Muscle layer of colon (tissue), 2 donors: ENCODE measurements around the gene ZC3H18.

Experiments
- H3K27ac ChIP-seq: one replicate; pipeline ENCODE4 v1.7.0; 2013; ENCODE audit warnings: low read depth, mild to moderate bottlenecking, low read length, moderate library complexity
- H3K27me3 ChIP-seq, 2 donors: one replicate each; pipeline ENCODE4 v1.7.0; 2013; ENCODE audit warnings: low read length in 2 of 2, mild to moderate bottlenecking in 2 of 2; ENCODE audit not compliant: insufficient read depth in 2 of 2, control insufficient read depth in 1 of 2
- H3K36me3 ChIP-seq: one replicate; pipeline ENCODE4 v1.7.0; 2013; ENCODE audit warnings: mild to moderate bottlenecking, low read length; ENCODE audit not compliant: insufficient read depth
- H3K4me1 ChIP-seq: one replicate; pipeline ENCODE4 v1.7.0; 2013; ENCODE audit warnings: mild to moderate bottlenecking, low read length; ENCODE audit not compliant: insufficient read depth
- H3K4me3 ChIP-seq, 2 donors: one replicate each; pipeline ENCODE4 v1.7.0; 2013; ENCODE audit warnings: low read length in 2 of 2, low read depth in 1 of 2, mild to moderate bottlenecking in 1 of 2, moderate library complexity in 1 of 2
- H3K9ac ChIP-seq: one replicate; pipeline ENCODE4 v1.7.0; 2013; ENCODE audit warnings: low read length
- H3K9me3 ChIP-seq: one replicate; pipeline ENCODE4 v1.7.0; 2013; ENCODE audit warnings: mild to moderate bottlenecking, low read length
- donor health status: abdominal sarcoma.
- donor health status: Adenocarcinoma of cecum.

Gene ZC3H18

DNA sequence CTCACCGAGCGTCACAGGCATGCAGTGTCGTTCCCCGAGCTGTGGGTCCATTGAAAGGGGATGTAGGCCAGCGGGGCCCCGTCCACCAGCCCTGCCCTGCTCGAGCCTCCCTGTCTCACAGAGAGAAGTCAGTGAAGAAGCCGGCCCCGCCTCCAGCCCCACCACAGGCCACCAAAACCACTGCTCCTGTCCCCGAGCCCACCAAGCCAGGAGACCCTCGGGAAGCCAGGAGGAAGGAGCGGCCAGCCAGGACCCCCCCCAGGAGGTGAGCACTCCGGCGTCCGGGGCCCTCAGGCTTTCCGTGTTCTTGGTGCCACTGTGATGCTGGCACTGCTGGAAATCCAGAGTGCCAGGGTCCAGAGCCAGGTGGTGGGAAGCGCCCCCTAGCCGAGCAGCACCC, 54.3 kb downstream of the ZC3H18 start:
- Histone ChIP-seq H3K9me3 (no peaks in the 10 kb centered on the region), H3K4me1 (no peaks in the 10 kb centered on the region), H3K36me3 (peaks cover 62% of the 10 kb centered on the region), H3K27me3 (no peaks in the 10 kb centered on the region), H3K4me3 (no peak overlapping the region), H3K27ac (no peak overlapping the region), H3K9ac (no peak overlapping the region)

DNA sequence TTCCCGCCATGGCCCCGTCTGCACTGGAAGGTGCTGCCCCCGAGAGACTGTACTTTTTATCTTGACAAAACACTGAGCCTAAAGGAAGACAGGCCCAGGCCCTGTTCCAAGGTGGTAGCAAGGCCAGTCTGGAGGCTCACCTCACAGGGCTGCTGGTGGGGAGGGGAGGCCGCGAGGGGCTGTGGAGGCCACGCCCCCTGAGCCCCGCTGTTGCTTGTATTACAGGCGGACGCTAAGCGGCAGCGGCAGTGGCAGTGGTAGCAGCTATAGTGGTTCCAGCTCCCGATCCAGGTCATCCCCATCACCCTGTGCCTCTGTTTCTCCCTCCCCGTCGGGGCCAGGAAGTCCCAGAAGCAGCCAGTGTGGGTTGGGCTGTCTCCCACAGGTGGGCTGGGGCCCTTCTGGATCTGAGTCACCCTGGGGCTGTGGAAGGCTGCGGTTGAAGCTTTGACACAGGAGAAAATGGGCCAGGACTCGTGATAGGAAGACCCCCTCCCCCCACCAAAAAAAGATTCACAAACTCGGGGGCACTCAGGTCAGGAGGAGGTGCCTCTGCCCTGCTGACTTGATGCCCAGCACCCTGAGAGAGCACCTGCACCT, 54.9 kb downstream of the ZC3H18 start:
- Histone ChIP-seq H3K9me3 (no peaks in the 10 kb centered on the region), H3K36me3 (peaks cover 60% of the 10 kb centered on the region), H3K27me3 (no peaks in the 10 kb centered on the region), H3K27ac (no peak overlapping the region), H3K4me1 (no peaks in the 10 kb centered on the region), H3K4me3 (no peak overlapping the region), H3K9ac (no peak overlapping the region)

- H3K27me3 ChIP-seq: no peaks in the 10 kb centered on the region
- no peaks in the 10 kb centered on the region for H3K4me1 ChIP-seq
- no peak overlapping the region for H3K9ac ChIP-seq
- H3K27ac ChIP-seq: no peak overlapping the region
- no peaks in the 10 kb centered on the region for H3K9me3 ChIP-seq
- H3K36me3 ChIP-seq: peaks cover 60% of the 10 kb centered on the region
- H3K4me3 ChIP-seq: no peak overlapping the region
Measured at GRCh38 chr16:88626646-88627045, 56.4 kb downstream of the ZC3H18 start.

DNA sequence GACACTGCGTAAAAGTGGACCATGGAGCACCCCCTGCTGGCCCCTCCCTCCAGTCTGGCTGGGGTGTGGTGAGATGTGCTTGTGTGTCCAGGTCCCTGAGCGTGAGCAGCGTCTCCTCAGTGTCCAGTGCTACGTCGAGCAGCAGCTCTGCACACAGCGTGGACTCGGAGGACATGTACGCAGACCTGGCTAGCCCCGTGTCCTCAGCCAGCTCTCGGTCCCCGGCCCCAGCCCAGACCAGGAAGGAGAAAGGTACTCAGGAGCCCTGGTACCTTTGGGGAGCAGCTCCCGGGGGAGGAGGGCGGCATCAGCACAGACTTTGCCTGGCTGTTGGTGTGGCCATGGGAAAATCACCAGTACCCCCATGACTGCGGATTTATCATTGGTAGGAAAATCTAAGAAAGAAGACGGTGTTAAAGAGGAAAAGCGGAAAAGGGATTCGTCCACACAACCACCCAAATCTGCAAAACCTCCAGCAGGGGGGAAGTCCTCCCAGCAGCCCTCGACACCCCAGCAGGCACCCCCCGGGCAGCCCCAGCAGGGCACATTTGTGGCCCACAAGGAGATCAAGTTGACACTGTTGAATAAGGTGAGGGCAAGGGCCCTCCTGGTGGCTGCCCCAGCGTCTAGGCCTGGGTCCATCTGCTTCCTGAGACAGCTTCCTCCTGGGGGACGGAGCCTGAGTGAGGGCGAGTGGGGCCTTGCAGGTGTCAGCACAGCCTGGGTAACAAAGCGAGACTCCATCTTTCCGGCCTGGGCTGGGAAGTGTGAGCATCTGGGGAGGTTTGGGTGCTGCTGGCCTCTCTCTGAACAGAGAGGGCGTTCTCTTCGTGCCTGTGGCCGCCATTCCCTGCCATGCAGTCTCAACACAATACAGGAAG, 57.6 kb downstream of the ZC3H18 start:
- Histone ChIP-seq H3K36me3 (peaks cover 48% of the 10 kb centered on the region), H3K4me1 (no peaks in the 10 kb centered on the region), H3K9me3 (no peaks in the 10 kb centered on the region), H3K27ac (no peak overlapping the region), H3K4me3 (no peak overlapping the region), H3K27me3 (no peaks in the 10 kb centered on the region), H3K9ac (no peak overlapping the region)

DNA sequence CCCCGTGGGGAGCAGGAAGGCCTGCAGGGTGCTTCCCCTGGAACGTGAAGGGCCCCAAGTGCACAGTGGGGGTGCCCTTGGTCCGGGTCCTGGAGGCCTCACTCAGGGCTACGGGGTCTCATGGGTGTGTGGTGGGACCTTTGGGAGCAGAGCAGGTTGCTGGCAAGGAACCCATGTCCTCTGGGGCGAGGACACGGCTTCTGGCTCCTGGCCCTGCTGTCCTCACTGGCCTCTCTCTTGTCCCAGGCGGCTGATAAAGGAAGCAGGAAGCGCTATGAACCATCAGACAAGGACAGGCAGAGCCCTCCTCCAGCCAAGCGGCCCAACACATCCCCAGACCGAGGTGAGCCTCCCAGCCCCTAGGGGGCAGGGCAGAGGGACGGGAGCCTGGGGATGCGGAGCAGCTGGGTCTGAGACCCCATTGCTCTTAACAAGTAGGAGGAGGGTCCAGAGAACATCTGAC, 58.3 kb downstream of the ZC3H18 start:
- no peaks in the 10 kb centered on the region for H3K27me3 ChIP-seq
- no peak overlapping the region for H3K4me3 ChIP-seq
- H3K9ac ChIP-seq: no peak overlapping the region
- no peak overlapping the region for H3K27ac ChIP-seq
- H3K9me3 ChIP-seq: no peaks in the 10 kb centered on the region
- H3K4me1 ChIP-seq: no peaks in the 10 kb centered on the region
- peaks cover 41% of the 10 kb centered on the region for H3K36me3 ChIP-seq

DNA sequence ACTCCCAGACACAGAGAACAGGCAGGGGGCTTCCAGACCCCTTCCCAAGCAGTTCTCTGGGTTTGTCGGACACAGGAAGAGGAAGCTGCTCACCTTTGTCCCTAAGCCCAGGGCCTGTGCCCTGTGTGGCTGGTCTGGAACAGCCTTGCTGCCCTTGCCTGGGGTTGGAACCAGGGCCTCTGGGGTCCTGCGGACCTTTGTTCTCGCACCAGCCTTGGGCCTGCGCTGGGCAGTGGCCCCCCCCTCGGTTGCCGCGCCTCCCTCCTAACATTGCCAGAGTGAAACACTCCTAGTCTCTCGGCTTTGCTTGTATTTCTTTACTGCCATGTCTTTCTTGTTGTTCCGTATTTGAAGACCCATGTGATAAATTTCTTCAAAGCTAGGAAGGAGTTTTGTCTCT, 59.6 kb downstream of the ZC3H18 start:
- peaks cover 29% of the 10 kb centered on the region for H3K36me3 ChIP-seq
- no peaks in the 10 kb centered on the region for H3K9me3 ChIP-seq

DNA sequence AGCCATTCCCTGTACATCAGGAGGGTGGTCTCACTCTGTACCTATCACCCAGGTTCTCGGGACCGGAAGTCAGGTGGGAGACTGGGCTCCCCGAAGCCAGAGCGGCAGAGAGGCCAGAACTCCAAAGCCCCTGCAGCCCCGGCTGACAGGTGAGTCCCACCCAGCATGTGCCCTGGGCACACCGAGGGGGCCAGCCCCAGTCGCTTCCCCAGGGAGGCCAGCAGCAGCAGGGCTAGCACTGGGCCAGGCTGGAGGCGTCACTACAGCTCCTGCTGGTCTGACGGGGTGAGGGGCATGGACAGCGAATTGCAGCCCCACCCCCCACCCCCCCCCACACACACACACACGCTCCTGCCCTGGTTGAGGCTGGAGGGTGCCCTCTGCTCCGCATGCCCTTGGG, 60.2 kb downstream of the ZC3H18 start:
- H3K27ac ChIP-seq: no peak overlapping the region
- H3K4me3 ChIP-seq: no peak overlapping the region
- H3K27me3 ChIP-seq: peaks cover 0 to 17% of the 10 kb centered on the region in 2 donors
- H3K9ac ChIP-seq: no peak overlapping the region
- no peaks in the 10 kb centered on the region for H3K4me1 ChIP-seq
- no peaks in the 10 kb centered on the region for H3K9me3 ChIP-seq
- peaks cover 23% of the 10 kb centered on the region for H3K36me3 ChIP-seq

More for the DNA sequence above, 59.6 kb downstream of the ZC3H18 start:
- Histone ChIP-seq H3K4me1 (no peaks in the 10 kb centered on the region), H3K4me3 (no peak overlapping the region), H3K27me3 (peaks cover 0 to 11% of the 10 kb centered on the region in 2 donors), H3K9ac (no peak overlapping the region), H3K27ac (no peak overlapping the region)

- Histone ChIP-seq H3K9ac (no peak overlapping the region), H3K27me3 (peaks cover 0 to 22% of the 10 kb centered on the region in 2 donors), H3K36me3 (peaks cover 22% of the 10 kb centered on the region), H3K4me1 (no peaks in the 10 kb centered on the region), H3K4me3 (no peak overlapping the region), H3K9me3 (no peaks in the 10 kb centered on the region), H3K27ac (no peak overlapping the region)
Measured at GRCh38 chr16:88630941-88631340, 60.7 kb downstream of the ZC3H18 start.

GRCh38 chr16:88631384-88631783, 61.2 kb downstream of the ZC3H18 start:
- H3K9me3 ChIP-seq: no peaks in the 10 kb centered on the region
- peaks cover 0 to 27% of the 10 kb centered on the region in 2 donors for H3K27me3 ChIP-seq
- H3K36me3 ChIP-seq: peaks cover 19% of the 10 kb centered on the region
- H3K9ac ChIP-seq: no peak overlapping the region
- H3K27ac ChIP-seq: no peak overlapping the region
- H3K4me1 ChIP-seq: no peaks in the 10 kb centered on the region
- no peak overlapping the region for H3K4me3 ChIP-seq

GRCh38 chr16:88631920-88632586, 61.9 kb downstream of the ZC3H18 start:
- H3K4me3 ChIP-seq: no peak overlapping the region
- H3K27me3 ChIP-seq: peaks cover 0 to 28% of the 10 kb centered on the region in 2 donors
- no peaks in the 10 kb centered on the region for H3K4me1 ChIP-seq
- no peak overlapping the region for H3K27ac ChIP-seq
- H3K9ac ChIP-seq: no peak overlapping the region
- peaks cover 17% of the 10 kb centered on the region for H3K36me3 ChIP-seq
- H3K9me3 ChIP-seq: no peaks in the 10 kb centered on the region

GRCh38 chr16:88632587-88632930, 62.4 kb downstream of the ZC3H18 start:
- no peak overlapping the region for H3K4me3 ChIP-seq
- no peaks in the 10 kb centered on the region for H3K4me1 ChIP-seq
- no peak overlapping the region for H3K27ac ChIP-seq
- H3K36me3 ChIP-seq: peaks cover 16% of the 10 kb centered on the region
- H3K9ac ChIP-seq: no peak overlapping the region
- no peaks in the 10 kb centered on the region for H3K9me3 ChIP-seq
- H3K27me3 ChIP-seq: peaks cover 0 to 28% of the 10 kb centered on the region in 2 donors
